ENCODE data around the gene CHMP4A.

DNA sequence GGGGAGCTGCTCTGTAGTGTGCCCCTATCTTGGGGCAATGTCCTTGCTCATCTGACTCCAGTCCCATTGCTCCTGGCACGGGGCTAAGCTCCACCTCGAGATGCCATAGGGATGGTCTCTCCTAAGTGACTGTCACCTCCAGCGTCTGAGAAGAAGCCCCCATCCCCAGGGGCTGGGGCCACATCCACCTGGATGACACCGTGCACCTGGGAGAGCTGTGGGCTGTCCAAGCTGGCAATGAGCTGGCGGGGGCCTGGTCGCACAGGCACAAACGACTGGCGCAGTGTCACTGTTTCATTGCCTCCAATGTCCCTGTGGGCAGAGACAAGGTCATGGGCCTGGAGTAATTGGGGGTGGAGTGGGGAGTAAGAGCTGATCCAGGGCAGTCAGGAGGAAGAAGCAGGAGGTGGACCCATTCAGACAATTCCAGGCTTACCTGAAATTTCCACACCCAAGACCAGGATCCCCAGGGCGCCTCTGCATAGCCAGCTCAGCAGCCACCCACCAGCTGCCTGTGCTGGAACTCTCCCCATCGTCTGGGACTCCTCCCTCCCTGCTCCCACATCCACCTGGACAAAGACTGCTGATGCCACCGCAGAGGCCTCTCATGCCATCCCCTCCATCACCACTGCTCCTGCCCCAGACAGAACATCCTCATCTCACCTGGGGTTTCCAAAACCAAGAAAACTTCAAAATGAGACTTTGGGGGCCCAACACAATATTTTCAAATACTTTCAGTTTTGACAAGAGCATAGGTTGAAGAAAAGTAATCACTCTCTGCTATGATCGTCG is 36.1 kb upstream of the CHMP4A start:
- TF ChIP-seq, protein P1, sequence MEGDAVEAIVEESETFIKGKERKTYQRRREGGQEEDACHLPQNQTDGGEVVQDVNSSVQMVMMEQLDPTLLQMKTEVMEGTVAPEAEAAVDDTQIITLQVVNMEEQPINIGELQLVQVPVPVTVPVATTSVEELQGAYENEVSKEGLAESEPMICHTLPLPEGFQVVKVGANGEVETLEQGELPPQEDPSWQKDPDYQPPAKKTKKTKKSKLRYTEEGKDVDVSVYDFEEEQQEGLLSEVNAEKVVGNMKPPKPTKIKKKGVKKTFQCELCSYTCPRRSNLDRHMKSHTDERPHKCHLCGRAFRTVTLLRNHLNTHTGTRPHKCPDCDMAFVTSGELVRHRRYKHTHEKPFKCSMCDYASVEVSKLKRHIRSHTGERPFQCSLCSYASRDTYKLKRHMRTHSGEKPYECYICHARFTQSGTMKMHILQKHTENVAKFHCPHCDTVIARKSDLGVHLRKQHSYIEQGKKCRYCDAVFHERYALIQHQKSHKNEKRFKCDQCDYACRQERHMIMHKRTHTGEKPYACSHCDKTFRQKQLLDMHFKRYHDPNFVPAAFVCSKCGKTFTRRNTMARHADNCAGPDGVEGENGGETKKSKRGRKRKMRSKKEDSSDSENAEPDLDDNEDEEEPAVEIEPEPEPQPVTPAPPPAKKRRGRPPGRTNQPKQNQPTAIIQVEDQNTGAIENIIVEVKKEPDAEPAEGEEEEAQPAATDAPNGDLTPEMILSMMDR (IDR thresholded peaks at IDR 0.05; ENCODE audit: low read depth, low read length), result no peak
- no peak for TF ChIP-seq POLR2A (IDR thresholded peaks at IDR 0.05; ENCODE audit: extremely low read depth, insufficient read length)
- TF ChIP-seq MYC (IDR thresholded peaks at IDR 0.05; ENCODE audit: low read depth, low read length), result no peak
